ENCODE measurements around the gene JAKMIP3.
A peak's percentile ranks its signal among the peaks of the same experiment; 100 is the strongest.
"Not testable (repeated sequence)": the region's sequence is repeated elsewhere in the genome, so short reads cannot be mapped to it uniquely, and the experiment has no call there.

The JAKMIP3 gene

DNA sequence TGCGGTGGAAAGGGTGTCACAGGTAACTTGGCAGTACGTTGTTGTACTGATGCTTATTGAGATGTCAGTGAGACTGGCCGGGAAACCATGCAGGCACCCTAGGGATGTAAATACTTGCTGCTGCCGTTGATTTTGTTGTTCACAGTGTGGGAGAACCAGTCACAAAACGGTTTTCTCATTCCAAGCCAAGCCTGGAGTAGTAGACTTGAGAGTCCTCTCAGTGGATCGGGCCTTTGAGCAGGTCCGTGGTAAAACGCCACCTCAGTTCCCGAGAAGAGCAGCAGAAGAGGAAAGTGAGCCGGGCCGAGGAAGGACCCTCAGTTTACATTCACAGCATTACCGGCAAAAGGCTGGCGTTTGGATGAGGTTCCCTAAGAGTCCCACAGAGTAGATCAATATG is 1.1 kb downstream of the JAKMIP3 start:
- peak; percentile 17 for DNase-seq

DNA sequence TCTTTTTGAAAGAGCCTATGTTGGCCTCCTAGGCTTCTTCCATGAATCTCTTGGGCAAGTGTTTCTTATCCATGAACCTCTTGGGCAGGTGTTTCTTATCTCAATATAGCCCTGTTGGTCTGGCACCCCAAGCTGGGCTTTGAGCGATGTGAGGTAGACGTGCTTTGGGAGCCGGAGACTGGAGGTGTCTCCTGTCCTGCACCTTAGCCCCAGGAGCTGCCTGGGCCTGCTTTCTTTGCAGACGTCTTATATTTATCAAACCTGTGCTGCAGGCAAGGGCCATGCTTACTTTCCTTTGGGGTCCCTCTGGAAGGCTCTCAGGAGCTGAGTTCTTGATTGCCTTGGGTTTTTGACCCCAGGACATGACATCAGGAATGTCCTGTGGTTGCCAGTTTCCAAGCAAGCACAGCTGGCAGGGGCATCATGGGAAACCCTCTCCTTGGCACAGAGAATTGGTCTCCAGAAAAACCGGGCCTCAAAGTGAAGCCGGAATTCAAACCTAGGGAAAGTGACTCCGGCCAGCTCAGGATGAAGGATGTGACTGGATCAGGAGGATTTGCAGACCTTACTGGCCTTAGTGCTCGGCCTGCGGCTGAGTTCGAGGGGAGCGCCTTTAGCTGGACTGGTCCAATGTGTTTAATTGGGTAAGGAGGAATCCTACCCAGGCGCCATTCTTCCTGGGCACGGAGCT is 2.8 kb downstream of the JAKMIP3 start:
- no peak for DNase-seq

DNA sequence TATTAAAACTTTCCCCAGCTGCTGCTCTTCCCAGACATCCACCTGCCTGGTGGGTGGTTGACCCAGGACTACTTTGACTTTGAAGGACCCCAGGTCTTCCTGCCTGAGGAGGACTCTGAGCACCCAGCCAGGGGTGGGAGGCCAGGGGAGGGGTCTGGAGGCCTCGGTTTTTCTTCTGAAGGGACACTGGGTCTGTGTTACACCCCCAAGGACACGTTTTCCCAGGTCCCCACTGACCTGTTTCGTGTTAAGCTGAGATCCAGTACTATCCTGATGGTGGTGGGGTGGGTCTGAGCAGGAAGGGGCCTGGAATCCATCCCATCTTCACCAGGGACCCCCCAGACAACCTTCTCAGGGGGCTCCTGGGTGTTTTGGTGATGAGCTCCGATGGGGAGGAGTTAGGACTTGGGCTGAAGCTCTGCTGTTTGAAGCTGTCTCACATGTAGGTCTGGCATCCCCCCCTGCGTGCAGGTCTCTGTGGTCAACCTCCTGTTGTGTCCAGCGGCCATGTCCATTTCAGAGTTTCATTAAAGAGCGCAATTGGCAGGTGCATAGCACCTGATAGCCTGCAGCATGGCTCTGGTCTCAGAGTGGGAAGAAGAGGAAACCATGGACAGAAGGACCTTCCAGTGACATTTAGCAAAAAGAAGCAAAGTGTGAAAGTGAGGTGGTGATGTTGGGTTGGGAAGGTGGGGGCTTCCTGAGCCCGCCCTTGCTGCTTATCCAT is 3.5 kb downstream of the JAKMIP3 start:
- DNase-seq = no peak

DNA sequence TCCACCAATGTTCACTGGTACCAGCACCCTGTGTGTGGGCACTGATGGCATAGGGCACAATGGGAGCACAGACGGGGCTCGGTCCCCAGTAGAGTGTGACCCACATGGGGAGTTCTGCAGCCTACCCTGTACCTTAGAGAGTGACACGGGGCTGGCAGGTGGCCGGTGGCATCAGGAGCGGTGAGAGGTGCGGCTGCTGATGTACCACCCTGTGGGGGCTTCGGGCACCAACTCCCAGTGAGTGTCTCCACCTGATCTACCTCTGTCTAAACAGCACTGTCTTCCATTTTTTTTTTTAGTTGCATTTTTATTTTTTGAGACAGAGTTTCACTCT is 4.1 kb downstream of the JAKMIP3 start:
- DNase-seq = no peak

DNA sequence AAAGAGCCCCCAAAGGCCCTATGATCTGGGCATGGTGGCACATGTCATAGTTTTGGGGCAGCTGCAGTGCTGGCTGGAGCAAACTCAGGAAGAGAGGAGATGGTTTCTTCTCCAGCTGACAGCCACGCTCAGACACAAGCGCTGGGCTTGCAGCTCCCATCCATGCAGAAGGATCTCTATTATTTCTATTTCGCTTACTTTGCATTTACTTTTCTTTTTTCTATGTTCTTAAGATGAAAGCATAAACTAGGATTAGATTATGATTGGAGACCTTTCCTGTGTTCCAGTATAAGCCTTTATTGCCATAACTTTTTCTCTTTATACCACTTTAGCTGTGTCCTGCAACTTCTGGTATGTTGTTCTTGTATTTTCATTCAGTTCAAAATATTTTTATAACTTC is 5.0 kb downstream of the JAKMIP3 start:
- no peak for DNase-seq

DNA sequence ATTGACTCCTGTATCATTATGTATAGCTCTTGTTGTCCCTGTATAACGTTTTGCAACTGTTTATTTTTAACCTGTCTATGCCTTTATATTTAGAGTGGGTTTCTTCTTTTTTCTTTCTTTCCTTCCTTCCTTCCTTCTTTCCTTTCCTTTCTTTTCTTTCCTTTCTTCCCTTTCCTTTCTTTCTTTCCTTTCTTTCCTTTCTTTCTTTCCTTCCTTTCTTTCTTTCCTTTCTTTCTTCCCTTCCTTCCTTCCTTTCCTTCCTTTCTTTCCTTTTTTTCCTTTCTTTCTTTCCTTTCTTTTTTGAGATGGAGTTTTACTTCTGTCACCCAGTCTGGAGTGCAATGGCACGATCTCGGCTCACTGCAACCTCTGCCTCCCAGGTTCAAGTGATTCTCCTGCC is 5.9 kb downstream of the JAKMIP3 start:
- DNase-seq = no peak

DNA sequence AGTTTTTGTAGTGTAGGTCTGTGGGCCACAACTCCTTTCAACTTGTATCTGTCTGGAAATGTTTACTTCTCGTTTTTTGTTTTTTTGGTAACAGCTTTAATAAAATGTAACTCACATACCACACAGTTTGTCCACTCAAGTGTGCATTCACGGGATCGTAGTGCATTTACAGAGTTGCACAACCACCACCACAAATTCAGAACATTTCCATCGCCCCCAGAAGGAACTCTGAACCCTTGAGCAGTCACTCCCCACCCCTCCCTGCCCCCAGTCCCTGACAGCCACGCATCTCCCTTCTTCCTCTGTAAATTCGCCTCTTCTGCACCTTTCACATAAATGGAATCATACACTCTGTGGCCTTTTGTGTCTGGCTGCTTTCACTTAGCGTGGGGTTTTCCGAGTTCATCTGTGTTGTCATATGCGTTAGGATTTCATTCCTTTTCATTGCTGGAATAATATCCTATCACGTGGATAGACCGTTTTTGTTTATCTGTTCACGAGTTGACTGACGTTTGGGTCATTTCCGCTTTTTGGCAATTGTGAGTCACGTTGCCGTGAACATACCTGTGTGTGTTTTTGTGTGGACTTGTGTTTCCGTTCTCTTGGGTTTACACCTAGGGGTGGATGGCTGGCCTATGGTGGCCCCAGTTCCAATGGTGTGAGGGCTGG is 10.3 kb downstream of the JAKMIP3 start:
- DNase-seq = no peak

DNA sequence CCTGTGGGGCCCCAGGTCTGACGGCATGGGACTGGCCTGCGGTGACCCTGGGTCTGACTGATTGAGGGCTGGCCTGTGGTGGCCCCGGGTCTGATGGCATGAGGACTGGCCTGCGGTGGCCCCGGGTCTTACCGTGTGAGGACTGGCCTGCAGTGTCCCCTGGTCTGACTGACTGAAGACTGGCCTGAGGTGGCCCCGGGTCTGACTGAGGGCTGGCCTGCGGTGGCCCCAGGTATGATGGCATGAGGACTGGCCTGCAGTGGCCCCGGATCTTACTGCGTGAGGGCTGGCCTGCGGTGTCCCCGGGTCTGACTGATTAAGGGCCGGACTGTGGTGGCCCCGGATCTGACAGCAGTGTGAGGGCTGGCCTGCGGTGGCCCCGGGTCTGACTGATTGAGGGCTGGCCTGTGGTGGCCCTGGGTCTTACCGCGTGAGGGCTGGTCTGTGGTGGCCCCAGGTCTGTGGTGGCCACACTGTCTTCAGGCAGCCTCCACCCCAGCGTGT is 10.9 kb downstream of the JAKMIP3 start:
- DNase-seq = no peak

DNA sequence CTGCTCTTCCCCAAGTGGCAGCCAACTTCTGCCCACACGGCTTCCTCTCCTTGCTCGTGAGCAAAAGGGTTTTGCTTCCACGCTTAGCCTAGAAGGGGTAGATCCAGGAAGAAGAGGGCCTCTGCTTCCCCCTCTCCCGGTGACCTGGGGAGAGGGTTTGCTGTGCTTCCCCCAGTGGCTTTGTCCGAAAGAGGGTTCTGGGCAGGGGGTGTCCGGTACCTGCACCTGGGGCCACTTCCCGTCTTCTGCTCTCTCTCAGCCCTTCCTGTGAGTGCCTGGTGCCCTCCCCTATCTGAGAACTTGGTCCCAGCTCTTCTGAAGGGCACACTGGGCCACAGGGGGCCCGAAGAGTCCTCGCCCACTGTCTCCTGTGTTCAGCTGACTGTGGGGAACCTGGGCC is 11.3 kb downstream of the JAKMIP3 start:
- no peak for DNase-seq

DNA sequence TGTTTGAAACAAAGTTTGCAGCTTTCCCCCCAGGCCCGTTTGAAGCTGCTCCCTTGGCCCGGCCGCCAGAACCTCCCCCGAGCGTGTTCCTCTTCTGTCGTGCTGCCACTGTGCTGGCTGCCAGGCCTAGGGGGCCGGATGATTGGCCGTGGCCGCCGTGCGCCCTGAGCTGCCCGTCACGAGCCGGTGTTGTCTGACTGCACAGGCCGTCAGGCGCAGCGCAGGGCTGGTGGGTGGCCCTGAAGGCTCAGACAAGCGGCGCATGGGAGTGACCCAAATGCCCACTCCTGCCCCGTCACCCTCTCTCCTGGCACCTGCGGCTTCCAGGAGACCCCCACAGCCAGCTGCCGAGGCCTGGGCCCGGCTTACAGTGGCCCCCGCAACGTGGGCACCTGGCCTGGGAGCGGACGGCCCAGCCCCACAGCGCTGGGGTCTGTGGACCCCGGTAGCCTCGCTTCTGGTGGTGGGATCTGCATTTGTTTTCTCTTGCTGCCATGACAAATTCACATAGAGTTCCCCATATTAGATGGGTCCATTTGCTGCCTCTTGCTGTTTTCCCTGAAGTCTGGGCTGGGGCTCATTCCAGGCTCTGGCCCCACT is 13.1 kb downstream of the JAKMIP3 start:
- no peak for DNase-seq

DNA sequence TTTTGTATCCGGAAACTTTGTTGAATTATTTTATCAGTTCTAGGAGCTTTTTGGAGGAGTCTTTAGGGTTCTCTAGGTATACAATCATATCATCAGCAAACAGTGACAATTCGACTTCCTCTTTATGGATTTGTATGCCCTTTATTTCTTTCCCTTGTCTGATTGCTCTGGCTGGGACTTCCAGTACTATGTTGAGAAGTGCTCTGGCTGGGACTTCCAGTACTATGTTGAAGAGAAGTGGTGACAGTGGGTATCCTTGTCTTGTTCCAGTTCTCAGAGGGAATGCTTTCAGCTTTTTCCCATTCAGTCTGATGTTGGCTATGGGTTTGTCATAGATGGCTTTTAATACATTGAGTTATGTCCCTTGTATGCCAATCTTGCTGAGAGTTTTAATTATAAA is 18.6 kb downstream of the JAKMIP3 start:
- DNase-seq = not testable (repeated sequence)

DNA sequence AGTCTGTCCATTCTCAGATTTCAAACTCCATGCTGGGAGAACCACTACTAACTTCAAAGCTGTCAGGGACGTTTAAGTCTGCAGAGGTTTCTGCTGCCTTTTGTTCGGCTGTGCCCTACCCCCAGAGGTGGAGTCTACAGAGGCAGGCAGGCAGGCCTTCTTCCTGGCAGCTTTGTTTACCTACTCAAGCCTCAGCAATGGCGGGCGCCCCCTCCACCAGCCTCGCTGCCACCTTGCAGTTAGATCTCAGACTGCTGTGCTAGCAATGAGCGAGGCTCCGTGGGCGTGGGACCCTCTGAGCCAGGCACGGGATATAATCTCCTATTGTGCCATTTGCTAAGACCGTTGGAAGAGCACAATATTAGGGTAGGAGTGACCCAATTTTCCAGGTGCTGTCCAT is 27.5 kb downstream of the JAKMIP3 start:
- DNase-seq = peak; percentile 24

DNA sequence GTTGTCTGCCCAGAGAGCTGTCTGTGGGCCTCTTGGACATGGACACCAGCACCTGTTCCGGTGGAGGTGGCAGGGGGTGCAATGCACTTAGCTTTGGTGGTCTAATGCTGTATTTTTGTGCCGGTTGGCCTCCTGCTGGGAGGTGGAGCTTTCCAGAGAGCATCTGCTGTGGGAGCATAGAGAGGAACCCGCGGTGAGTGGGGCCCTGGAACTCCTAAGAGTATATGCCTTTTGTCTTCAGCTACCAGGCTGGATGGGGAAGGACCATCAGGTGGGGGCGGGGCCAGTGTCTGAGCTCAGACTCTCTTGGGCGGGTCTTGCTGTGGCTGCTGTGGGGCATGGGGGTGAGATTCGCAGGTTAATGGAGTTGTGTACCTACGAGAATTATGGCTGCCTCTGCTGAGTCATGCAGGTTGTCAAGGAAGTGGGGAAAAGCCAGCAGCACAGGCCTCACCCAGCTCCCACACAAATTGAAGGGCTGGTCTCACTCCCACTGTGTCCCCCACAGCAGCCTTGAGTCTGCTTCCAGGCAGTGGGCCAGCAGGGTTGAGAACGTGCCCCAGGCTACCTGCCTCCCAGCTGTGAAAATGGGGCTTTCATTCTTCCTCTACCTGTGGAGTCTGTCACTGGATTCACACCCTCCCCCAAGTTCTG is 29.0 kb downstream of the JAKMIP3 start:
- DNase-seq = no peak

DNA sequence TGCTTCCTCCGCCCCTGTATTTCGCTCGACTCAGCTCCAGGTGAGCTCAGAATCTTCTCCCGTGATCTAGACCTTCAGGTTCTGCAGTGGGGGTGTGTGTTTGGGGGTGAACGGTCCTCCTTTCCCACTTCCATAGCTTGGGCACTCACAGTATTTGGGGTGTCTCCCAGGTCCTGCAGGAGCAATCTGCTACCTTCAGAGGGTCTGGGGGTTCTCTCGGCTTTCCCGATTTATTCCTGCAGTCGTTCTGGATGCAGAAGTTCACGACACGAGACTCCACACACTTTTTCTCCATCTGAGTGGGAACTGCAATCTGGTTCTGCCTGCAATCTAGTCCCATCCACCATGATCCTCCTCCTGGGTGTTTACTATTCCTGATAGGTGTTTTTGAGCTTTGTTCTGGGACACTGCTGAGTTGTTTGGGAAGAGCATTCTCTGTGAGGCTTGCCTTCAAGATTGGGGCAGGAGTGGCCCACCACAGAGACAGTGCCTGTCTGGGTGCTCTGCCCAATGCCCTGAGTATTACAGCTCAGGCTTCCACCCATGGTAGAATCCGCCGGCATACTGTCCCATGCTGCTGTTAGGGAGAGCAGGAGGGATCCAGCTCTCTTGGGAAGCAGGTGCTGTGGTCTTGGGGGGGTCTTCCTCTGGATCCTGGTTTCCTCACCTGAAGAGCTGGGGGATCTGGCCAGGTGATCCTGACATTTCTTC is 29.8 kb downstream of the JAKMIP3 start:
- no peak for DNase-seq

DNA sequence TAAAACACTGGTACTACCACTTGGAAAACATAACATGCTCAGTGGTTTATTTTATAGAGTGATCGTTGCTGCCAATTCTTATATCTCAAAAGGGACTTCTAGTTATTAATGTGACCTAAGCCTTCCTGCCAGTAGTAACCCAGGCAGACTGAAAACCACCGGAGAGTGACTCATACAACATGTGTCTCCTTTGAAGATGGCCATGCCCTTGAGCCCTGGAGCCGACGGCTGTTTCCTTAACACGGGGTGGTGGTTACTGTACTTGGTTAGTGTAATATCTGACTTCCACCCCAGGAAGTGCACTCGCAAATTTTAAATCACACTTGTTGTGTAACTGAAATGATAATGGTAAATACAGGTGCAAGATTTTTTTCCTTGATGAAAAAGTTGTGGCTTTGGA is 30.5 kb downstream of the JAKMIP3 start:
- DNase-seq = no peak

DNA sequence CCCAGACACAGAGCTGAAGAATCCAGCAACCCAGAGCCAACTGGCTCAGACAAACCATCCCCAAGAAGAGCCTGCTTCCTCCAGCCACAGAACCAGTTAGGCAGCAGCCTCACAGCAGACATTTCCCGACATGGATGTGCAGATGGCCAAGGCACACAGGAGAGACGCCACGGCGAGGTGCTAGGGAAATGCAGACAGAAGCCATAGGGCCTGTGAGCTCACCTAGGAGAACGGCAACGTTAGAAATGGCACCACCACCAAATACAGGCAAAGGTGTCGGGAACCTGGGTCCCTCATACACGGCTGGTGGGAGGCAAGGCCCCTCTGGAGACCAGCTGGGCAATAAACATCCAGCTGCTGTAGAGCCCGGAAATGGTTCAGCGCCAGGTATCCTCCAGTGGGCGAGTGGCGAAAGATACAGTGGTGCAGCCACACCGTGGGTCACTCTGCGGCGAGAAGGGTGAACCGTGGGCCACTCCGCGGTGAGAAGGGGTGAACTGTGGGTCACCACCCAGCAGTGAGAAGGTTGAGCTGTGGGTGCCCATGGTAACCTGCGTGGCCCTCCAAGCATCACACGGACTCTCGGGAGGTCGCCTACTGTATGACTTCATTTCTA is 31.2 kb downstream of the JAKMIP3 start:
- DNase-seq = no peak

DNA sequence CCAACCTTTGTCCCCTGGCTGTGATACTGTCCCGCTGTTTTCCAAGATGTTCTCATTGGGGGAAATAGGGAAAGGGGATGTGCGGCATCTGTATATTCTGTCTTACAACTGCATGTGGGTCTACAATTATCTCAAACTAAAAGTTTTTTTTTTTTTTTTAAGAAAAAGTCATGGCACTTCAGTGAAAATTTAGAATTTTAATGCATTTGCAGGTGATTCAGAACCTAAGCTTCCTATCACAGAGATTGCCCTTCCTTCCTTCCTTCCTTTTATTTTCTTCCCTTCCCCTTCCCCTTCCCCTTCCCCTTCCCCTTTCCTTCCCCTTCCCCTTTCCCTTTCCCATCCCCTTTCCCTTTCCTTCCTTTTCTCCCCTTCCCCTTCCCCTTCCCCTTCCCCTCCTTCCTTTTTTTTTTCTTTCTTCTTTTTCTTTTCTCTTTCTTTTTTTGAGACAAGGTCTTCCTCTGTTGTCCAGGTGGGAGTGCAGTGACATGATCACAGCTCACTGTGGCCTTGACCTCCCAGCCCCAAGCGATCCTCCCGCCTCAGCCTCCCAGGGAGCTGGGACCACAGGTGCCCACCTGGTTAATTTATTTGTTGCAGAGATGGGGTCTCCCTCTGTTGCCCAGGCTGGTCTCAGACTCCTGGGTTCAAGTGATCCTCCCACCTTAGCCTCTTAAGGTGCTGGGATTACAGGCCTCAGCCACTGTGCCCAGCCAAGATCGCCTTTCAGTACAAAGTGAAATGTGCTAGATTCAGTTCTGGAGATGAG is 32.0 kb downstream of the JAKMIP3 start:
- DNase-seq = no peak

DNA sequence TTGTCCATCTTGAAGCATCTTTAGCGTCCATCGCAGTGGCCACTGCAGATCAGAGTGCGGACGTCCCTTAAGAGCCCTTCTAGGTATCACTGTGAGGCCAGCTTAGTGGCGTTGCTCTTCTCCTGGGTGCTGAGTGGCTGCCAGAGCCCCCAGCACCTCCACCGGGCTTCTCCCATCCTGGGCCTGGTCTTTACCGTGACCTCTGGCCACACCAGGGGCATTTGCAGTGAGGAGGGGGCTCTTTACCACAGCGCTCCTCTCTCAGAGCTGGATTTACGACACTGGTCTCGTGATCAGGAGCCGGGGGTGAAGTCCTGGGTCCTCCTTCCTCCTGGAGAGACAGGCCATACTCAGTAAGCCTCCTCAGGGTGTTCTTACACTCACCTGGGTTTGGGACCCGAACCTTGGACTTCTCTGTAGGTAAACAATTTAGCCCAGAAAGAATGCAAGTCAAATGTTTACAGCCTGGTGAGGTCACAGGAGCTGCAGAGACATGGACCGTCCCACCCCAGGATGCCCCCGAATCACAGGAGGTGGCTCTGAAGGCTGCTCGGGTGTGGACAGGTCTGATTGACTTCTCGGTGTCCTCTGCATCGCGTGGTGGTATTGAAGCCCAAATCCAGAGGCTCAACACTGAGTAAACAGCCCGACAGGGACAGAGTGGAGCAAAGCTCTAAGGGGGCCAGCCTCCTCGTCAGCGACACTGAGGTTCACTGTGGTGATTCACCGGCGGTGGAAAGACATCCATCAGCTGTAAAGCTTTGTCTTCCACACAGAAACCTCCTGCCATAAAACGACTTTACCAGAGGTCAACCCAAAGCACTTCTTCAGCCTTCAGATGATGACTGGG is 33.0 kb downstream of the JAKMIP3 start:
- DNase-seq = peak; percentile 30

DNA sequence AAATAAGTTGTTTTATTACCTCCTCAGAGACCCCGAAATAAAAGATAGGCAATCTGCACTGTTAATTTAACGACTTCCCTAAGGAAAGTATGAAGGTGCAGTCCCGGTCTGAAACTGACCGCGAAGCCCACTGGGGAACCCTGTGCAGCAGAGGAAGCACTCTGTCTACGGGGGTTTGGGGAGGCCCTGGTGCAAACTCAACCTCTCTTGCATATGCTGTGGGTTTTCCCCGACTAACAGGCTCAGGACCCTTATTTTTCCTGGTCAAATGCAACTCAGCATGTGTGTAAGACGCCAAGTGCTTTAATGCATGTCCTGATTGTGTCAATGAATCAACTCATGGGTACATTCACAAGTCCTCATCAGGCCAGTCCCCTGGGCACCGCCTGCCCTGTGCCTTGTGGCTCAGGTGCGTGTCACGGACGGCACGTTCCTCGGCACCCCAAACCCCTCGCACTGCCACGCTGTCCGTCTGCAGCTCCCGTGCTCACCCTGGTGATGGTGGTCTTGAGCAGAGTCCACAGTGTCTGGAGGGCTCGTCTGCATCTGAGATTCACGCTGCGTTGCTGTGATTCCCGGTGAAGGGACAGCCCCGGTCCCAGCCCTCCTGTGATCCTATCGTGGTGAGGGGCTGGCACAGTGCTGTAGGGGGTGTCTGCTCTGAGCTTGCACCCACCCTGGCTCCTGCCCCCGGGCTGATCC is 33.8 kb downstream of the JAKMIP3 start:
- peak; percentile 15 for DNase-seq

DNA sequence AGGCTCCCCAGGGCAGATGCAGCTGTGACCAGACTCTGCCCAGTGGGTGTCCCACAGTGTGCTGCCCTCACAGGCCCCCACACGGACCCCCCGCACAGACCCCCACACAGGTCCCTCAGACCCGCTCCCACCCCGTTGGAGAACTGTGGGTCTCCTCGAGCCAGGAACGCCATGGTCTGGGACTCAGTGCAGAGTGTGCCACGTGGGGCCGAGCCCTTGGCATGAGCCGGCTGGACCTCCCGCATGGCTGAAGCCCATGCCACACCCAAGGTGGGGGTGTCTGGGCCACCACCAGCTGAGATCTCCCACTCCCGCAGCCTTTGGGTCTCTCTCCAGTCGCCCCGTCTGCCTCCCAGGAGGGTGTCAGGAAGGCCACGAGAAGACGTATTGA is 34.3 kb downstream of the JAKMIP3 start:
- peak; percentile 5 for DNase-seq

All from activated CD8-positive, alpha-beta memory T cell treated with anti-CD3 and anti-CD28 coated beads for 24 hours (primary cell).